Esophagus squamous epithelium (tissue), 5 donors: ENCODE data around the gene UBXN1. TPM values are rescaled to one million over a fixed set of nuclear protein-coding genes. Genes with fewer than 3 reads are reported as not detected.
A peak's percentile ranks its signal among the peaks of the same experiment; 100 is the strongest.

ENCODE experiments used
- DNase-seq: peaks from one replicate; lab custom pipeline; 2025; lab: John Stamatoyannopoulos, UW
- H3K27ac ChIP-seq, 4 donors: fragments of 200-600 bp; sonication (generic); one replicate each; pipeline ENCODE4 v1.5.1; 2016 to 2019; ENCODE audit warnings: mild to moderate bottlenecking in 1 of 4
- H3K27me3 ChIP-seq, 4 donors: fragments of 200-600 bp; sonication (generic); 1 replicate in 3 of 4; 2 replicates in 1 of 4; pipeline versions ENCODE4 v1.5.1 to v1.6.0; 2017 to 2021; ENCODE audit warnings: antibody characterized with exemption in 1 of 4
- H3K36me3 ChIP-seq, 3 donors: fragments of 200-600 bp; sonication (generic); one replicate each; pipeline ENCODE4 v1.5.1; 2016 to 2019
- H3K4me1 ChIP-seq, 3 donors: fragments of 200-600 bp; sonication (generic); one replicate each; pipeline ENCODE4 v1.5.1; 2017 to 2019
- H3K4me3 ChIP-seq, 4 donors: fragments of 200-600 bp; sonication (generic); 1 replicate in 3 of 4; 2 replicates in 1 of 4; pipeline ENCODE4 v1.5.1; 2016 to 2019; ENCODE audit warnings: mild to moderate bottlenecking in 2 of 4, moderate library complexity in 1 of 4
- H3K9me3 ChIP-seq, 3 donors: fragments of 200-600 bp; sonication (generic); one replicate each; pipeline ENCODE4 v1.5.1; 2016 to 2019
- CTCF ChIP-seq, 6 experiments: fragments of 450-650 bp in 4 of 6; fragments of 200-600 bp in 2 of 6; sonication (generic) in 2 of 6; IDR thresholded peaks; one replicate each; pipeline ENCODE4 v1.5.1; 2016 to 2019; ENCODE audit warnings: antibody characterized with exemption in 6 of 6, mild to moderate bottlenecking in 4 of 6, moderate library complexity in 4 of 6
- POLR2A ChIP-seq, 4 donors: fragments of 450-650 bp; IDR thresholded peaks; one replicate each; pipeline ENCODE4 v1.6.1; 2017; ENCODE audit warnings: antibody characterized with exemption in 4 of 4, mild to moderate bottlenecking in 4 of 4, moderate library complexity in 3 of 4
- WGBS, 2 donors: methylation state at CpG; one replicate each; pipeline ENCODE4 v1.1.5; 2018; 5-methylcytosine and 5-hydroxymethylcytosine counted together
- intact Hi-C: fragments of 100-400 bp; cut with DNase I; formaldehyde crosslinking; loops from one replicate; pipeline ENCODE4 v1.15.0; 2022
- total RNA-seq, 4 donors: library from RNA; depleted of rRNA; stranded (reverse); fragments of >200 nt; gene quantifications; one replicate each; pipeline ENCODE4 v1.1.0, GENCODE V29; 2016
- donor health status: DM: yes; HTN: yes; CAD: no.

The UBXN1 gene
- total RNA-seq, 4 donors from 2014 or later = 67.3 to 148 (median 86.1) TPM

GRCh38 chr11:62726915-62727164, 48.0 kb upstream of the UBXN1 start:
- no peak for DNase-seq
- peak overlapping the region; percentile 72 to 93 (median 77) for H3K4me3 ChIP-seq
- no peaks in the 10 kb centered on the region for H3K27me3 ChIP-seq
- peak overlapping the region; percentile 92 to 99 (median 94) for H3K27ac ChIP-seq
- TF ChIP-seq POLR2A (IDR thresholded peaks at IDR 0.05) (no peak), CTCF (IDR thresholded peaks at IDR 0.05) (peak in 2 of 6 experiments; percentile 2 to 13)
- peaks cover 28 to 67% (median 29%) of the 10 kb centered on the region in 3 donors for H3K4me1 ChIP-seq
- H3K9me3 ChIP-seq = no peaks in the 10 kb centered on the region
- intact Hi-C loops = loop anchor here (5.0 to 10.0 kb wide), 2 partner anchors 35 to 138 kb away; partner anchors contain the start of gene POLR2G
- WGBS, 2 donors = no CpG with 5 or more reads among the region's 37 CpGs
- H3K36me3 ChIP-seq = peaks cover 17 to 42% (median 17%) of the 10 kb centered on the region in 3 donors

GRCh38 chr11:62726156-62726914, 47.5 kb upstream of the UBXN1 start:
- Histone ChIP-seq H3K27me3 (no peaks in the 10 kb centered on the region), H3K36me3 (peaks cover 21 to 43% (median 21%) of the 10 kb centered on the region in 3 donors), H3K4me1 (peaks cover 28 to 67% (median 29%) of the 10 kb centered on the region in 3 donors), H3K27ac (peak overlapping the region; percentile 92 to 99 (median 94)), H3K4me3 (peak overlapping the region; percentile 72 to 93 (median 77)), H3K9me3 (no peaks in the 10 kb centered on the region)
- TF ChIP-seq CTCF (IDR thresholded peaks at IDR 0.05) (no peak), POLR2A (IDR thresholded peaks at IDR 0.05) (no peak)
- no peak for DNase-seq
- WGBS, 2 donors = 0% methylated on average over 10 to 30 of the region's 51 CpGs
- intact Hi-C loops = loop anchor here (5.0 to 10.0 kb wide), 2 partner anchors 36 to 138 kb away; partner anchors contain the start of gene POLR2G

GRCh38 chr11:62725646-62726045, 46.8 kb upstream of the UBXN1 start:
- Histone ChIP-seq H3K4me3 (peak overlapping the region; percentile 72 to 93 (median 77)), H3K27ac (peak overlapping the region; percentile 92 to 99 (median 94)), H3K27me3 (no peaks in the 10 kb centered on the region), H3K36me3 (peaks cover 27 to 43% (median 28%) of the 10 kb centered on the region in 3 donors), H3K4me1 (peaks cover 21 to 61% (median 29%) of the 10 kb centered on the region in 3 donors), H3K9me3 (no peaks in the 10 kb centered on the region)
- 0 to 1% methylated on average over 7 of the region's 7 CpGs for WGBS, 2 donors
- no peak for DNase-seq
- intact Hi-C loops = loop anchor here (5.0 to 10.0 kb wide), 2 partner anchors 37 to 139 kb away; partner anchors contain the start of gene POLR2G
- no peak for TF ChIP-seq POLR2A (IDR thresholded peaks at IDR 0.05)
- no peak for TF ChIP-seq CTCF (IDR thresholded peaks at IDR 0.05)

- Histone ChIP-seq H3K4me1 (peaks cover 9 to 50% (median 15%) of the 10 kb centered on the region in 3 donors), H3K27me3 (no peaks in the 10 kb centered on the region), H3K4me3 (peak overlapping the region in 3 of 4 donors; percentile 72 to 93 (median 78)), H3K36me3 (peaks cover 34 to 52% (median 39%) of the 10 kb centered on the region in 3 donors), H3K27ac (peak overlapping the region in 1 of 4 donors; percentile 99), H3K9me3 (no peaks in the 10 kb centered on the region)
- TF ChIP-seq CTCF (IDR thresholded peaks at IDR 0.05) (no peak), POLR2A (IDR thresholded peaks at IDR 0.05) (no peak)
- WGBS, 2 donors = 32 to 45% methylated on average over 8 of the region's 8 CpGs
- DNase-seq = no peak
- intact Hi-C loops = loop anchor here (10.0 kb wide), 1 partner anchor 141 kb away; no protein-coding TSS in a partner anchor
Measured at GRCh38 chr11:62724171-62724570, 45.3 kb upstream of the UBXN1 start.

- Histone ChIP-seq H3K4me3 (no peak overlapping the region), H3K27ac (no peak overlapping the region), H3K36me3 (peaks cover 49 to 73% (median 50%) of the 10 kb centered on the region in 3 donors), H3K4me1 (peaks cover 9 to 64% (median 15%) of the 10 kb centered on the region in 3 donors), H3K9me3 (no peaks in the 10 kb centered on the region), H3K27me3 (no peaks in the 10 kb centered on the region)
- intact Hi-C loops = loop anchor here (10.0 kb wide), 1 partner anchor 143 kb away; no protein-coding TSS in a partner anchor
- TF ChIP-seq POLR2A (IDR thresholded peaks at IDR 0.05) = no peak
- TF ChIP-seq CTCF (IDR thresholded peaks at IDR 0.05) = no peak
- WGBS, 2 donors = 63 to 72% methylated on average over 7 of the region's 7 CpGs
- DNase-seq = no peak
Measured at GRCh38 chr11:62721994-62722393, 43.1 kb upstream of the UBXN1 start.
